HEK293 (cell line): Measurements from ENCODE around the gene HCN4.

Experiments
- IKZF3 ChIP-seq: fragments of 450-650 bp; IDR thresholded peaks from 2 replicates; pipeline ENCODE4 v1.5.0; 2018; ENCODE audit warnings: missing biosample characterization, mild to moderate bottlenecking, missing genetic modification characterization, moderate library complexity
- SP3 ChIP-seq: fragments of 450-650 bp; formaldehyde crosslinking; IDR thresholded peaks from 2 replicates; pipeline ENCODE4 v1.5.1; 2016; ENCODE audit warnings: missing biosample characterization, missing genetic modification characterization
- ZBTB8A ChIP-seq: fragments of 450-650 bp; formaldehyde crosslinking; IDR thresholded peaks from 2 replicates; pipeline ENCODE4 v1.5.1; 2016; ENCODE audit warnings: missing biosample characterization, missing genetic modification characterization
- ZNF175 ChIP-seq: fragments of 450-650 bp; formaldehyde crosslinking; IDR thresholded peaks from 2 replicates; pipeline ENCODE4 v1.5.1; 2016; ENCODE audit warnings: missing biosample characterization, missing genetic modification characterization
- ZNF2 ChIP-seq: fragments of 450-650 bp; formaldehyde crosslinking; IDR thresholded peaks from 2 replicates; pipeline ENCODE4 v1.5.1; 2016; ENCODE audit warnings: missing biosample characterization, missing genetic modification characterization
- ZNF274 ChIP-seq, 2 experiments: fragments of 200-500 bp in 1 of 2; fragments of 450-650 bp in 1 of 2; sonication (Bioruptor generic) in 1 of 2; formaldehyde crosslinking in 1 of 2; IDR thresholded peaks; 2 replicates each; pipeline versions ENCODE4 v1.5.1 to v1.6.1; 2014 to 2016; ENCODE audit warnings: borderline replicate concordance in 1 of 2, inconsistent platforms in 1 of 2, low read length in 1 of 2, missing biosample characterization in 1 of 2, missing genetic modification characterization in 1 of 2
- ZNF37A ChIP-seq: fragments of 450-650 bp; IDR thresholded peaks from 2 replicates; pipeline ENCODE4 v1.5.1; 2018; ENCODE audit warnings: missing biosample characterization, missing genetic modification characterization
- ZNF624 ChIP-seq: fragments of 450-650 bp; formaldehyde crosslinking; IDR thresholded peaks from 2 replicates; pipeline ENCODE4 v1.5.1; 2017; ENCODE audit warnings: missing biosample characterization, missing genetic modification characterization
- ZNF707 ChIP-seq: fragments of 450-650 bp; formaldehyde crosslinking; IDR thresholded peaks from 2 replicates; pipeline ENCODE4 v1.5.1; 2016; ENCODE audit warnings: missing biosample characterization, missing genetic modification characterization
- TF ChIP-seq, protein P1 (sequence below): fragments of 450-650 bp; formaldehyde crosslinking; IDR thresholded peaks from 2 replicates; pipeline ENCODE4 v1.5.1; 2016; ENCODE audit warnings: missing biosample characterization, missing genetic modification characterization, low read depth
- TF ChIP-seq, protein P2 (sequence below): fragments of 450-650 bp; formaldehyde crosslinking; IDR thresholded peaks from 2 replicates; pipeline ENCODE4 v1.5.1; 2016; ENCODE audit warnings: missing biosample characterization, missing genetic modification characterization
- TF ChIP-seq, protein P3 (sequence below): fragments of 450-650 bp; formaldehyde crosslinking; IDR thresholded peaks from 2 replicates; pipeline ENCODE4 v1.5.1; 2016; ENCODE audit warnings: missing biosample characterization, missing genetic modification characterization

DNA sequence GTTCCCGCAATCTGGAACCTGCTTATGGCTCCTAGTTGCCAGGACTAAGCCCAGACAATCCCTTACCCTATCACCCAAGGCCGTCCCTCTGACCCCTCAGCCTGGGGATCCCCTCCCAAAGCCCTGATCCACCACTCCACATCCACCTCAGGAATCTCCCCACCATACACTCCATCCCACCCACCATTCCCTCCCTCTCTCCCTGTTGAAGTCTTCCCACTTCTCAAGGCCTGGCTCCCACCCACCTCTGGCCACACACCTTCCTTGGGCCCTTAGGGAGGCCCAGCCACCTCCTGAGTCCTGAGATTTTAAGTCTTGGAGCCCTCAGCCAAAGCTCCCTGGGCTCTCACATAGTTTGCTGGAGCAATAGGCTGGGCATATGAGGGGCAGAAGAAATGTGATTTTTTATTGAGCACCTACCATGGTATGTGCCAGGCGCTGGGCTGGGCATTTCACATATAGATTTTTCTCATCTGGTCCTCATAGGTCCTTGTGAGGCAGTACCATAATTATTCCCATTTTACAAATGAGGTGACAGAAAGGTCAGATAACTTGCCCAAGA is 48.1 kb downstream of the HCN4 start:
- TF ChIP-seq ZNF274 (IDR thresholded peaks at IDR 0.05; ENCODE audit: low read length) (no peak), ZNF274 (tag by site-specific recombination; IDR thresholded peaks at IDR 0.05; ENCODE audit: borderline replicate concordance) (no peak), ZNF707 (tag by site-specific recombination) (no peak), ZNF624 (tag by site-specific recombination) (no peak), SP3 (tag by site-specific recombination) (no peak), ZNF175 (tag by site-specific recombination) (no peak), ZBTB8A (tag by site-specific recombination) (no peak), ZNF2 (tag by site-specific recombination) (no peak), ZNF37A (tag by site-specific recombination) (no peak), IKZF3 (tag by site-specific recombination) (no peak)
- TF ChIP-seq, protein P1, sequence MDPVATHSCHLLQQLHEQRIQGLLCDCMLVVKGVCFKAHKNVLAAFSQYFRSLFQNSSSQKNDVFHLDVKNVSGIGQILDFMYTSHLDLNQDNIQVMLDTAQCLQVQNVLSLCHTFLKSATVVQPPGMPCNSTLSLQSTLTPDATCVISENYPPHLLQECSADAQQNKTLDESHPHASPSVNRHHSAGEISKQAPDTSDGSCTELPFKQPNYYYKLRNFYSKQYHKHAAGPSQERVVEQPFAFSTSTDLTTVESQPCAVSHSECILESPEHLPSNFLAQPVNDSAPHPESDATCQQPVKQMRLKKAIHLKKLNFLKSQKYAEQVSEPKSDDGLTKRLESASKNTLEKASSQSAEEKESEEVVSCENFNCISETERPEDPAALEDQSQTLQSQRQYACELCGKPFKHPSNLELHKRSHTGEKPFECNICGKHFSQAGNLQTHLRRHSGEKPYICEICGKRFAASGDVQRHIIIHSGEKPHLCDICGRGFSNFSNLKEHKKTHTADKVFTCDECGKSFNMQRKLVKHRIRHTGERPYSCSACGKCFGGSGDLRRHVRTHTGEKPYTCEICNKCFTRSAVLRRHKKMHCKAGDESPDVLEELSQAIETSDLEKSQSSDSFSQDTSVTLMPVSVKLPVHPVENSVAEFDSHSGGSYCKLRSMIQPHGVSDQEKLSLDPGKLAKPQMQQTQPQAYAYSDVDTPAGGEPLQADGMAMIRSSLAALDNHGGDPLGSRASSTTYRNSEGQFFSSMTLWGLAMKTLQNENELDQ, result no peak
- TF ChIP-seq, protein P2, sequence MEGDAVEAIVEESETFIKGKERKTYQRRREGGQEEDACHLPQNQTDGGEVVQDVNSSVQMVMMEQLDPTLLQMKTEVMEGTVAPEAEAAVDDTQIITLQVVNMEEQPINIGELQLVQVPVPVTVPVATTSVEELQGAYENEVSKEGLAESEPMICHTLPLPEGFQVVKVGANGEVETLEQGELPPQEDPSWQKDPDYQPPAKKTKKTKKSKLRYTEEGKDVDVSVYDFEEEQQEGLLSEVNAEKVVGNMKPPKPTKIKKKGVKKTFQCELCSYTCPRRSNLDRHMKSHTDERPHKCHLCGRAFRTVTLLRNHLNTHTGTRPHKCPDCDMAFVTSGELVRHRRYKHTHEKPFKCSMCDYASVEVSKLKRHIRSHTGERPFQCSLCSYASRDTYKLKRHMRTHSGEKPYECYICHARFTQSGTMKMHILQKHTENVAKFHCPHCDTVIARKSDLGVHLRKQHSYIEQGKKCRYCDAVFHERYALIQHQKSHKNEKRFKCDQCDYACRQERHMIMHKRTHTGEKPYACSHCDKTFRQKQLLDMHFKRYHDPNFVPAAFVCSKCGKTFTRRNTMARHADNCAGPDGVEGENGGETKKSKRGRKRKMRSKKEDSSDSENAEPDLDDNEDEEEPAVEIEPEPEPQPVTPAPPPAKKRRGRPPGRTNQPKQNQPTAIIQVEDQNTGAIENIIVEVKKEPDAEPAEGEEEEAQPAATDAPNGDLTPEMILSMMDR (tag by site-specific recombination), result no peak
- TF ChIP-seq, protein P3, sequence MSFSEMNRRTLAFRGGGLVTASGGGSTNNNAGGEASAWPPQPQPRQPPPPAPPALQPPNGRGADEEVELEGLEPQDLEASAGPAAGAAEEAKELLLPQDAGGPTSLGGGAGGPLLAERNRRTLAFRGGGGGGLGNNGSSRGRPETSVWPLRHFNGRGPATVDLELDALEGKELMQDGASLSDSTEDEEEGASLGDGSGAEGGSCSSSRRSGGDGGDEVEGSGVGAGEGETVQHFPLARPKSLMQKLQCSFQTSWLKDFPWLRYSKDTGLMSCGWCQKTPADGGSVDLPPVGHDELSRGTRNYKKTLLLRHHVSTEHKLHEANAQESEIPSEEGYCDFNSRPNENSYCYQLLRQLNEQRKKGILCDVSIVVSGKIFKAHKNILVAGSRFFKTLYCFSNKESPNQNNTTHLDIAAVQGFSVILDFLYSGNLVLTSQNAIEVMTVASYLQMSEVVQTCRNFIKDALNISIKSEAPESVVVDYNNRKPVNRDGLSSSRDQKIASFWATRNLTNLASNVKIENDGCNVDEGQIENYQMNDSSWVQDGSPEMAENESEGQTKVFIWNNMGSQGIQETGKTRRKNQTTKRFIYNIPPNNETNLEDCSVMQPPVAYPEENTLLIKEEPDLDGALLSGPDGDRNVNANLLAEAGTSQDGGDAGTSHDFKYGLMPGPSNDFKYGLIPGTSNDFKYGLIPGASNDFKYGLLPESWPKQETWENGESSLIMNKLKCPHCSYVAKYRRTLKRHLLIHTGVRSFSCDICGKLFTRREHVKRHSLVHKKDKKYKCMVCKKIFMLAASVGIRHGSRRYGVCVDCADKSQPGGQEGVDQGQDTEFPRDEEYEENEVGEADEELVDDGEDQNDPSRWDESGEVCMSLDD, result no peak
